Small intestine (tissue), 7 donors: ENCODE data around the gene UBE2R2. TPM values are rescaled to one million over a fixed set of nuclear protein-coding genes. Genes with fewer than 3 reads are reported as not detected.
"Not testable (repeated sequence)": the region's sequence is repeated elsewhere in the genome, so short reads cannot be mapped to it uniquely, and the experiment has no call there.

Experiments
- DNase-seq, 2 donors: peaks; one replicate each; pipeline versions ENCODE4 v3.0.0 to v3.0.0-alpha.2; 2013
- FAIRE-seq: peaks from 2 replicates; lab custom pipeline; 2012; peaks lifted over from hg19 to GRCh38; lab: Jason Lieb, UNC
- H3K27ac ChIP-seq, 3 donors: one replicate each; pipeline ENCODE4 v1.5.1; 2013; ENCODE audit warnings: low read length in 2 of 3, mild to moderate bottlenecking in 2 of 3, control low read depth in 1 of 3, inconsistent platforms in 1 of 3, low read depth in 1 of 3, moderate library complexity in 1 of 3
- H3K27me3 ChIP-seq, 3 donors: one replicate each; pipeline ENCODE4 v1.6.1; 2013; ENCODE audit warnings: low read length in 3 of 3, inconsistent platforms in 1 of 3; ENCODE audit not compliant: control insufficient read depth in 3 of 3, insufficient read depth in 3 of 3
- H3K36me3 ChIP-seq, 3 donors: one replicate each; pipeline ENCODE4 v1.6.1; 2013; ENCODE audit warnings: low read length in 3 of 3, inconsistent platforms in 1 of 3, low read depth in 1 of 3, mild to moderate bottlenecking in 1 of 3, moderate library complexity in 1 of 3; ENCODE audit not compliant: control insufficient read depth in 3 of 3, insufficient read depth in 2 of 3
- H3K4me1 ChIP-seq, 3 donors: one replicate each; pipeline ENCODE4 v1.6.1; 2013; ENCODE audit warnings: low read length in 2 of 3, inconsistent platforms in 1 of 3, low read depth in 1 of 3, mild to moderate bottlenecking in 1 of 3, moderate library complexity in 1 of 3; ENCODE audit not compliant: control insufficient read depth in 3 of 3, insufficient read depth in 2 of 3
- H3K4me3 ChIP-seq, 3 donors: one replicate each; pipeline ENCODE4 v1.5.1; 2013; ENCODE audit warnings: low read length in 3 of 3, control low read depth in 1 of 3, inconsistent platforms in 1 of 3, low read depth in 1 of 3, mild to moderate bottlenecking in 1 of 3, moderate library complexity in 1 of 3
- H3K9me3 ChIP-seq, 2 donors: one replicate each; pipeline ENCODE4 v1.6.1; 2013; ENCODE audit warnings: low read depth in 1 of 2, low read length in 1 of 2; ENCODE audit not compliant: control insufficient read depth in 2 of 2, insufficient read depth in 1 of 2
- WGBS, 3 donors: extraction: QIAGEN DNeasy Blood & Tissue Kit; methylation state at CpG; one replicate each; pipeline ENCODE4 v1.1.7; 2013; 5-methylcytosine and 5-hydroxymethylcytosine counted together
- polyA plus RNA-seq, 4 donors: library from polyadenylated mRNA; stranded (reverse) in 3 of 4; unstranded in 1 of 4; fragments of 200-250 nt in 3 of 4; fragments of 120-200 nt in 1 of 4; gene quantifications; one replicate each; pipeline versions ENCODE4 v1.2.1 to v1.2.3, GENCODE V29; 2013
- donor health status: healthy with polysubstance abuse.
- donor health status: control.
- donor health status: control.
- donor health status: Bipolar disorder and iron deficiency.
- donor health status: healthy.

UBE2R2 gene
- polyA plus RNA-seq, 4 donors = 22.5 to 48.2 (median 36.0) TPM

DNA sequence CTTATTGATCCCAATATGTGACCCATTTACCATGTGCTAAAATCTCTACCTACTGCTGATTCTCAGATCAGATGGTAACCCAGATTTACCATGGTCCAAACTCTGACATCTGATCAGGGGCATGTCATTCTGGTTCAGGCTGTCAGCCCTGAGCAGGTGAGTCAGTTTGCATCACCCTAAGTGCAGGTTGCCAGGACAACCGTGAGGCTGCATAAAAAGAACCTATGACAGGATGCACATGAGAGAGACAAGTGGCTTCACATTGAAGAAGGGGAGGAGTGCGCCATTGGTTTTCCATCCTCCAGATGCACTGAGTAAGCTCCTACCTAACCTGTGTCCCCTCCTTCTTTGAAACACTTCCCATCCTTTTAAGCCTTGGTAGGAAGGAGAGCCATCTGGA lies 22.4 kb upstream of the UBE2R2 start:
- Histone ChIP-seq H3K4me3 (no peak overlapping the region), H3K9me3 (no peaks in the 10 kb centered on the region), H3K27me3 (no peaks in the 10 kb centered on the region), H3K36me3 (peaks cover 5 to 44% (median 6%) of the 10 kb centered on the region in 3 donors), H3K4me1 (no peaks in the 10 kb centered on the region), H3K27ac (no peak overlapping the region)
- no peak for DNase-seq
- 66 to 85% (median 78%) methylated on average over 2 of the region's 2 CpGs for WGBS, 3 donors
- no peak for FAIRE-seq

DNA sequence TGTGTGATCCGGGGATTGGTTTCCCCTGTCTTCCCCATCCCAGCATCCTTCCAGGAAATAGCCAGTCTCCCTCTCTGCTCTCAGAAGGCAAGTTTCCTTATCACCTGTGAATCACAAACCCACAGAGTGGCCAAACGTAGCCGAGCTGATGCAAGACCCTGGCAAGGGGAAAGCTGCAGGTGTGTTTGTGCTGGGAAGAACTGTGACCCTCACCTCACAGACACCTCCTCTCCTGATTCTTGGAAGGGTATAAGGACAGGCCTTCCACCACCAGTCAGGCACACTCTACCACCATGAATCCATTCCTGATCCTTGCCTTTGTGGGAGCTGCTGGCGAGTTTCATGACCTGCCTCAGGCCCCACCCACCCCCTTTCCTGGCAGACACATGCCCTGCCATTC lies 21.7 kb upstream of the UBE2R2 start, which contains the start of gene PRSS3:
PRSS3 (plus strand) TSS at position 281 of the 400 bp plus-strand sequence; CDS start at position 294, 13 bp downstream.
- FAIRE-seq = no peak
- Histone ChIP-seq H3K4me1 (no peaks in the 10 kb centered on the region), H3K27me3 (no peaks in the 10 kb centered on the region), H3K36me3 (peaks cover 5 to 46% (median 6%) of the 10 kb centered on the region in 3 donors), H3K9me3 (no peaks in the 10 kb centered on the region), H3K4me3 (no peak within 1 kb of the TSS), H3K27ac (no peak within 1 kb of the TSS)
- 22 to 61% (median 27%) methylated on average over 4 of the region's 4 CpGs for WGBS, 3 donors
- DNase-seq = no peak

DNA sequence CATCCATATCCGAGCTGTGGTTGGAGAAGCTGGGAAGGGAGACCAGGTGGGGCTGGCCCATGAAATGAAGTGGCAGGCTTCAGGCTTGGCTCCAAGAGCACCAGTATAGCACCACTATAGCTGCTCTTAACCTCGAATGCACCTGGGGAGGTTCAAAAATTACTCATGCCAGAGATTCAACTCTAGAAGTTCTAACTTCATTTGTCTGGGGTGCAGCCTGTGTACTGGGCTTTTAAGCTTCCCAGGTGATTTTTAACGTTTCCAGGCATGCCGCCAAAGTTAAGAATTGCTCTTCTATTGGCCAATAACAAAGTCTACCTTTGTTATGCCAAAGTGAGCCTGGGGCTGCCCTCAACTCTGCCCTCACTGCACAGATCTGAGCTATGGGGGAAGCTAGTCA lies 21.1 kb upstream of the UBE2R2 start:
- Histone ChIP-seq H3K27ac (no peak overlapping the region), H3K36me3 (peaks cover 5 to 46% (median 6%) of the 10 kb centered on the region in 3 donors), H3K9me3 (no peaks in the 10 kb centered on the region), H3K4me3 (no peak overlapping the region), H3K4me1 (no peaks in the 10 kb centered on the region), H3K27me3 (no peaks in the 10 kb centered on the region)
- DNase-seq = no peak
- no peak for FAIRE-seq
- WGBS, 3 donors = 13 to 53% (median 22%) methylated on average over 4 of the region's 4 CpGs

DNA sequence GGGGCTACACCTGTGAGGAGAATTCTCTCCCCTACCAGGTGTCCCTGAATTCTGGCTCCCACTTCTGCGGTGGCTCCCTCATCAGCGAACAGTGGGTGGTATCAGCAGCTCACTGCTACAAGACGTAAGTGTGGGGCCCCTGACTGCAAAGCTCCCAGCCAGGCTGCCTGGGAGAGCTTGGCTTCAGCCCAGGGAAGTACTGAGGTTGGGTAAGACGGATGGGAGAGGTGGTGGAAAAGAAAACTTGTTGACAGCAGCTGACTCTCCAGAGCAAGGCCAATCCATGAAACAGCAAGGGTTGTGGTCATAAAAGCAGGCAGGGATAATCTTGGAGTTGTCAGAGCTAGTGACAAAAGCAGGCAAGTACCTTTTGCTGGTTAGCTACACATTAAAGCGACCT lies 20.3 kb upstream of the UBE2R2 start:
- H3K4me3 ChIP-seq, H3K4me1 ChIP-seq, H3K27me3 ChIP-seq, DNase-seq, FAIRE-seq, H3K27ac ChIP-seq, H3K9me3 ChIP-seq: not testable (repeated sequence)
- 81 to 88% (median 83%) methylated on average over 5 of the region's 5 CpGs for WGBS, 3 donors
- H3K36me3 ChIP-seq = peaks cover 5 to 46% (median 6%) of the 10 kb centered on the region in 3 donors

DNA sequence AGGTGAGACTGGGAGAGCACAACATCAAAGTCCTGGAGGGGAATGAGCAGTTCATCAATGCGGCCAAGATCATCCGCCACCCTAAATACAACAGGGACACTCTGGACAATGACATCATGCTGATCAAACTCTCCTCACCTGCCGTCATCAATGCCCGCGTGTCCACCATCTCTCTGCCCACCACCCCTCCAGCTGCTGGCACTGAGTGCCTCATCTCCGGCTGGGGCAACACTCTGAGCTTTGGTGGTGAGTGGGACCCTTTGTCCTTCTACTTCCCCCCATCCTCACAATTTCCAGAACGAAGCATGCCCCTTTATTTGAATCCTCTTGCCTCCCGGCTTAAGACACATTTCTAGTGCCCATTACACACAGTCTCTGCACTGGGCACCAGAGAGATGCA lies 19.1 kb upstream of the UBE2R2 start:
- no peak for FAIRE-seq
- Histone ChIP-seq H3K4me3 (no peak overlapping the region), H3K27me3 (no peaks in the 10 kb centered on the region), H3K36me3 (peaks cover 5 to 46% (median 6%) of the 10 kb centered on the region in 3 donors), H3K9me3 (no peaks in the 10 kb centered on the region), H3K27ac (no peak overlapping the region), H3K4me1 (no peaks in the 10 kb centered on the region)
- WGBS, 3 donors = 72 to 84% (median 76%) methylated on average over 8 of the region's 8 CpGs
- DNase-seq = no peak

DNA sequence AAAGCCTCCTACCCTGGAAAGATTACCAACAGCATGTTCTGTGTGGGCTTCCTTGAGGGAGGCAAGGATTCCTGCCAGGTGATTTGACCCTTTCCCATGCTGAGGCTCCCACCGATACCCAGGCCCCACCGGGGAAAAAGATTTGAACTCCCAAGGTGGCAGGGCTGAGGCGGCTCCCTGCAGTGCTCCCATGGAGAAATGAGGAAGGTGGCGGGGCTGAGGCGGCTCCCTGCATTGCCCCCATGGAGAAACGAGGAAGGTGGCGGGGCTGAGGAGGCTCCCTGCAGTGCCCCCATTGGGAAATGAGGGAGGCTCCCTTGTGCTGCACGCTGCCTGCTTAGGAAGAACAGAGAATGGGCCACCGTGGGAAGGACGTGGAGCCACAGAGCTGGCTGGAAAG lies 18.4 kb upstream of the UBE2R2 start:
- Histone ChIP-seq H3K27me3 (no peaks in the 10 kb centered on the region), H3K9me3 (no peaks in the 10 kb centered on the region), H3K27ac (no peak overlapping the region), H3K4me3 (no peak overlapping the region), H3K36me3 (peaks cover 5 to 46% (median 6%) of the 10 kb centered on the region in 3 donors), H3K4me1 (no peaks in the 10 kb centered on the region)
- WGBS, 3 donors = 80 to 93% (median 87%) methylated on average over 10 of the region's 10 CpGs
- FAIRE-seq (no peak), DNase-seq (no peak)

DNA sequence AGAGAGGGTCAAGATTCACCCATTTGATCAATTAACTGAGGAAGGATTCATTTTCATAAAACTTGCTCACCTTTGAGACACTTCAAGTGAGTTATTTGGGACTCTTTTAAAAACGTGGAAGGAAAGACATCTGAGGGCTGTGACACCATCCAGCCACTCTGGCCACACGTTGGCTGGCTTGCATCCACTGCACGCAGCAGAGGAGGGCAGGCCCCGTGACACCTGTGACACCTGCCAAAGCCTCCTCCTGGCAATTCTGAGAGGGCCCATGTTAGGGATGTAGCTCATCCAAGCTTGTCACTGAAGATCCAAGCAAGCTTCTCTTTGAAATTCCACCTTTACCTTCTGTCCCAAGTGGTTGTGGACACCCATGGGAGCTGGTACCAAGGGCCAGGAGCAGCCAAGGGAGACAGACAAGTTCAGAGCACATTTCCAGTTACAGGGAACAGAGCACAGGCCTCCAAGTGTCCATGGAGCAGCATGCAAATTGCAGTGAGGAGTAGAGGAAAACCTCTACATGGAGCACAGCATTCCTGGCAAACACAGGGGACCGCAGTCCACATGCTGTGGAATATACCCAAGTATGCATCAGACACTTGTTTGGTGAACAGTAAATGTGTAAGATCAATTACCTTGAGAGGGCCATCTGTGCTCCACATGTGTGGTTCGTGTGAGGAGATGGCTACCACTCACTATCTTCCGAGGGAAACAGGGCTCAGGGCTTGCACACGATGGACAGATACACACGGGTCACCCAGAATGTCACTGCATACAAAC lies 16.8 kb upstream of the UBE2R2 start:
- H3K9me3 ChIP-seq = no peaks in the 10 kb centered on the region
- no peak for DNase-seq
- no peaks in the 10 kb centered on the region for H3K27me3 ChIP-seq
- H3K4me3 ChIP-seq = no peak overlapping the region
- FAIRE-seq = no peak
- no peaks in the 10 kb centered on the region for H3K4me1 ChIP-seq
- WGBS, 3 donors = 68 to 75% (median 75%) methylated on average over 9 of the region's 9 CpGs
- H3K36me3 ChIP-seq = peaks cover 5 to 40% (median 6%) of the 10 kb centered on the region in 3 donors
- no peak overlapping the region for H3K27ac ChIP-seq

DNA sequence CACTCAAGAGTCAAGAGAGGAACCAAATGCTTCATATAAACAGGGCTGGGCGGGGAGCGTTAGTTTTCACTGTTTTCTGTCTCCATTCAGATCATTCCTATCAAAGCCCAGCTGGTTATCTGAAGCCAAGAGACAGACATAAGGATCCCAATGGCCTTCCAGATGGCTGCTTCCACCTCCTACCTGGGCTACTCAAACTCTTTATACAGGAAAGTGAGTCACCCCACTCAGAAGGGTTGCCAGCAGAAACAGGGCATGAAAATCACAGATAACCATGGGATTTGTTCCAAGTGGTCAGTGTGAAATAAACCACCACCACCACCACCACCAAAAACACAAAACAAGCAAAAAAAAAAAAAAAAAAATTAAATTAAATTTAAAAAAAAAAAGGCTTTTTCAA lies 16.1 kb upstream of the UBE2R2 start:
- H3K36me3 ChIP-seq = peaks cover 5 to 36% (median 6%) of the 10 kb centered on the region in 3 donors
- H3K9me3 ChIP-seq = no peaks in the 10 kb centered on the region
- 68 to 84% (median 79%) methylated on average over 2 of the region's 2 CpGs for WGBS, 3 donors
- no peaks in the 10 kb centered on the region for H3K27me3 ChIP-seq
- FAIRE-seq (no peak), DNase-seq (no peak)
- H3K4me3 ChIP-seq = no peak overlapping the region
- no peak overlapping the region for H3K27ac ChIP-seq
- H3K4me1 ChIP-seq = no peaks in the 10 kb centered on the region
